GM12878 (cell line): ENCODE measurements around the gene XYLB. TPM values are rescaled to one million over a fixed set of nuclear protein-coding genes. Genes with fewer than 3 reads are reported as not detected.

Experiments
- ATAC-seq: fragments of 200-7000 bp; cut with Tn5 transposase; 3 replicates; pipeline ENCODE4 v1.9.1; 2020; ENCODE audit warnings: mild to moderate bottlenecking, moderate library complexity
- BruUV-seq: library from RNA; stranded (reverse); fragments of 400-500 nt; replicated peaks from 2 replicates; lab custom pipeline; 2021; lab: Mats Ljungman, UMichigan
- CTCF ChIA-PET: fragments of 300-600 bp; sonication (Branson Sonifier 250); formaldehyde crosslinking; extraction: SDS; loops from one replicate; lab custom pipeline; 2021; ENCODE audit warnings: inconsistent platforms; lab: Yijun Ruan, JAX
- POLR2A ChIA-PET: fragments of 350-600 bp; formaldehyde crosslinking; extraction: SDS; loops from one replicate; lab custom pipeline; 2021; ENCODE audit warnings: inconsistent platforms; lab: Charles Lee
- RAD21 ChIA-PET: fragments of 300-600 bp; sonication (Branson Sonifier 250); formaldehyde crosslinking; loops from one replicate; lab custom pipeline; 2023; ENCODE audit warnings: antibody characterized with exemption; ENCODE audit not compliant: unreplicated experiment; lab: Charles Lee
- SMC1A ChIA-PET: fragments of 300-600 bp; sonication (Branson Sonifier 250); formaldehyde crosslinking; loops from one replicate; lab custom pipeline; 2023; ENCODE audit not compliant: unreplicated experiment, uncharacterized antibody; lab: Charles Lee
- DNase-seq: peaks from one replicate; pipeline ENCODE4 v3.0.0-alpha.2; 2011; ENCODE audit warnings: low read depth, low spot score
- FAIRE-seq: peaks from 3 replicates; lab custom pipeline; 2011; peaks lifted over from hg19 to GRCh38; lab: Jason Lieb, UNC
- H2AFZ ChIP-seq: 2 replicates; pipeline ENCODE4 v1.6.0; 2011; ENCODE audit warnings: low read depth, low read length, control low read depth; ENCODE audit not compliant: control insufficient read depth
- H3K27ac ChIP-seq: 2 replicates; pipeline ENCODE4 v1.5.1; 2011; ENCODE audit warnings: control low read depth; ENCODE audit not compliant: control insufficient read depth, insufficient read depth
- H3K27me3 ChIP-seq, 2 experiments: replicated peaks in 1 of 2; 2 replicates each; pipeline versions ENCODE4 v1.6.0 to v1.6.1; 2011; ENCODE audit warnings: low read length in 1 of 2; ENCODE audit not compliant: control insufficient read depth in 2 of 2, insufficient read depth in 2 of 2
- H3K36me3 ChIP-seq, 2 experiments: 2 replicates each; pipeline ENCODE4 v1.5.1; 2011; ENCODE audit warnings: low read length in 1 of 2; ENCODE audit not compliant: control insufficient read depth in 2 of 2, insufficient read depth in 2 of 2
- H3K4me1 ChIP-seq: 2 replicates; pipeline ENCODE4 v1.6.1; 2011; ENCODE audit warnings: mild to moderate bottlenecking, low read length, moderate library complexity, mixed read lengths; ENCODE audit not compliant: control insufficient read depth, insufficient read depth
- H3K4me2 ChIP-seq: 2 replicates; pipeline ENCODE4 v1.6.0; 2011; ENCODE audit warnings: control low read depth; ENCODE audit not compliant: control insufficient read depth, insufficient read depth
- H3K4me3 ChIP-seq: fragments of 200-600 bp; sonication (generic); 2 replicates; pipeline ENCODE4 v1.5.1; 2016
- H3K79me2 ChIP-seq: 2 replicates; pipeline ENCODE4 v1.6.0; 2011; ENCODE audit warnings: low read length; ENCODE audit not compliant: control insufficient read depth, insufficient read depth
- H3K9ac ChIP-seq: 2 replicates; pipeline ENCODE4 v1.8.0; 2011; ENCODE audit warnings: low read length, control low read depth, mixed read lengths; ENCODE audit not compliant: control insufficient read depth, insufficient read depth
- H3K9me3 ChIP-seq: replicated peaks from 3 replicates; pipeline ENCODE4 v1.5.1; 2011; ENCODE audit warnings: mild to moderate bottlenecking, low read length; ENCODE audit not compliant: control insufficient read depth, insufficient read depth
- H4K20me1 ChIP-seq: 2 replicates; pipeline ENCODE4 v1.6.0; 2011; ENCODE audit not compliant: control insufficient read depth, insufficient read depth
- BCL11A ChIP-seq: IDR thresholded peaks from 2 replicates; pipeline ENCODE4 v1.6.1; 2011; ENCODE audit warnings: low read depth, low read length
- BCLAF1 ChIP-seq: fragments of 450-650 bp; IDR thresholded peaks from 2 replicates; pipeline ENCODE4 v1.6.1; 2017; ENCODE audit warnings: antibody characterized with exemption, mild to moderate bottlenecking, moderate library complexity
- CHD4 ChIP-seq: fragments of 200-600 bp; sonication (generic); IDR thresholded peaks from 2 replicates; pipeline ENCODE4 v1.6.1; 2016; ENCODE audit warnings: mild to moderate bottlenecking
- HCFC1 ChIP-seq: fragments of 150-350 bp; IDR thresholded peaks from 2 replicates; pipeline ENCODE4 v1.6.1; 2014; ENCODE audit warnings: low read length
- NR2F1 ChIP-seq: fragments of 450-650 bp; conservative IDR thresholded peaks from 2 replicates; pipeline ENCODE4 v1.6.1; 2017; ENCODE audit warnings: mild to moderate bottlenecking
- PAX8 ChIP-seq: fragments of 450-650 bp; IDR thresholded peaks from 2 replicates; pipeline ENCODE4 v1.6.1; 2017; ENCODE audit warnings: mild to moderate bottlenecking, moderate library complexity
- POLR2AphosphoS5 ChIP-seq: IDR thresholded peaks from 2 replicates; pipeline ENCODE4 v1.6.1; 2011; ENCODE audit warnings: mild to moderate bottlenecking, low read length, inconsistent platforms
- POU2F2 ChIP-seq: IDR thresholded peaks from 3 replicates; pipeline ENCODE4 v1.6.1; 2011; ENCODE audit warnings: low read depth, mild to moderate bottlenecking, low read length, borderline replicate concordance
- SIX5 ChIP-seq: IDR thresholded peaks from 2 replicates; pipeline ENCODE4 v1.6.1; 2011; ENCODE audit warnings: mild to moderate bottlenecking, low read depth, low read length, moderate library complexity; ENCODE audit not compliant: severe bottlenecking
- TAF1 ChIP-seq: IDR thresholded peaks from 2 replicates; pipeline ENCODE4 v1.6.1; 2011; ENCODE audit warnings: mild to moderate bottlenecking, low read depth, low read length, borderline replicate concordance
- TARDBP ChIP-seq: IDR thresholded peaks from 2 replicates; pipeline ENCODE4 v1.6.1; 2016; ENCODE audit warnings: borderline replicate concordance
- WGBS: methylation state at CpG from one replicate; pipeline ENCODE4 v1.1.6; 2016; ENCODE audit warnings: low lambda C conversion rate; ENCODE audit not compliant: insufficient replicate concordance, insufficient coverage; ENCODE audit errors: missing lambda C conversion rate; 5-methylcytosine and 5-hydroxymethylcytosine counted together
- in situ Hi-C: fragments of 300-500 bp; cut with MboI; formaldehyde crosslinking; loops from 9 replicates; pipeline ENCODE4 v1.14.3; 2018; ENCODE audit warnings: mixed read lengths
- intact Hi-C: fragments of 100-400 bp; cut with micrococcal nuclease; formaldehyde crosslinking; loops from one replicate; pipeline ENCODE4 v1.14.2; 2022; ENCODE audit not compliant: unreplicated experiment
- polyA plus RNA-seq, 11 experiments: library from polyadenylated mRNA; depleted of rRNA in 4 of 11; unstranded in 6 of 11; stranded (reverse) in 5 of 11; fragments of >200 nt; fragmentation: Nextera tagmentation in 4 of 11; fragmentation: Illumina TruSeq in 1 of 11; extraction: Ambion mirVana in 4 of 11; extraction: Trizol in 1 of 11; gene quantifications; 1 replicate in 1 of 11; 2 replicates in 10 of 11; pipeline versions ENCODE4 v1.2.1 to v1.2.3, GENCODE V29; 2011 to 2016; ENCODE audit warnings: inconsistent platforms in 2 of 11, missing spikeins in 2 of 11, low read depth in 1 of 11
- total RNA-seq, 4 experiments: library from RNA; depleted of rRNA in 3 of 4; stranded (reverse); fragments of >200 nt in 3 of 4; fragmentation: Illumina TruSeq in 1 of 4; extraction: Trizol in 1 of 4; gene quantifications; 2 replicates each; pipeline versions ENCODE4 v1.2.1 to v1.2.3, GENCODE V29; 2013 to 2021
- TF ChIP-seq, protein P1 (sequence below): fragments of 450-650 bp; IDR thresholded peaks from 2 replicates; pipeline ENCODE4 v1.6.1; 2016; ENCODE audit warnings: mild to moderate bottlenecking

XYLB gene
- total and polyA plus RNA-seq, 10 of the 15 experiments (the other 5 are each of a cell fraction or from before 2014, with no cell fraction given) = 0.60 to 6.1 (median 3.5) TPM

DNA sequence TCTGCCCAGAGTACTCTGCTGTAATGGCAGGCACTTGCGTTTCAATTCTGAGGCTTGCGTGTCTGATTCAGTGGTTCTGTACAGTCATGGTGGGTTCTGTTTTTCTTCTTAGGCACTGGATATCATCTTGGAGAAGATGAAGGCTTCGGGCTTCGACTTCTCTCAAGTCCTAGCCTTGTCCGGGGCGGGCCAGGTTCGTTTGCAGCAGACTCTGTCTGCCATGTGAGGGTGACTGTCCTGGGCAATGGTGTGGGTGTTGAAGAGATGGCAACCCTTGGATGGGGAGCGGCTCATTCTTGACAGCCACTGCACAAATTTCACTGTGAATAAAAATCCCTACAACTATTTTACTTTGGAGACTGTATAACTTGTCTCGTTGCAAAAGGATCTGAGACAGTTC, 16.2 kb downstream of the XYLB start:
- Histone ChIP-seq H4K20me1 (no peaks in the 10 kb centered on the region), H3K36me3 (peaks cover 0 to 6% of the 10 kb centered on the region in 2 experiments; a peak in 3 of 4 replicates), H3K4me3 (no peak overlapping the region), H3K27me3 (no peaks in the 10 kb centered on the region), H3K9ac (no peak overlapping the region), H3K79me2 (no peaks in the 10 kb centered on the region), H3K9me3 (no peaks in the 10 kb centered on the region), H3K4me2 (no peak overlapping the region), H2AFZ (no peak overlapping the region), H3K27ac (no peak overlapping the region), H3K4me1 (no peaks in the 10 kb centered on the region)
- ChIA-PET RAD21 (no interaction called here), SMC1A (no interaction called here), CTCF (no interaction called here), POLR2A (no interaction called here)
- TF ChIP-seq, protein P1, sequence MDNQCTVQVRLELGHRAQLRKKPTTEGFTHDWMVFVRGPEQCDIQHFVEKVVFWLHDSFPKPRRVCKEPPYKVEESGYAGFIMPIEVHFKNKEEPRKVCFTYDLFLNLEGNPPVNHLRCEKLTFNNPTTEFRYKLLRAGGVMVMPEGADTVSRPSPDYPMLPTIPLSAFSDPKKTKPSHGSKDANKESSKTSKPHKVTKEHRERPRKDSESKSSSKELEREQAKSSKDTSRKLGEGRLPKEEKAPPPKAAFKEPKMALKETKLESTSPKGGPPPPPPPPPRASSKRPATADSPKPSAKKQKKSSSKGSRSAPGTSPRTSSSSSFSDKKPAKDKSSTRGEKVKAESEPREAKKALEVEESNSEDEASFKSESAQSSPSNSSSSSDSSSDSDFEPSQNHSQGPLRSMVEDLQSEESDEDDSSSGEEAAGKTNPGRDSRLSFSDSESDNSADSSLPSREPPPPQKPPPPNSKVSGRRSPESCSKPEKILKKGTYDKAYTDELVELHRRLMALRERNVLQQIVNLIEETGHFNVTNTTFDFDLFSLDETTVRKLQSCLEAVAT = no peak
- no peak for TF ChIP-seq BCL11A
- TF ChIP-seq SIX5 = no peak
- no peak for TF ChIP-seq PAX8
- TF ChIP-seq CHD4 = no peak
- no peak for TF ChIP-seq POLR2AphosphoS5
- TF ChIP-seq NR2F1 = no peak
- no peak for TF ChIP-seq POU2F2
- no peak for TF ChIP-seq HCFC1
- no peak for TF ChIP-seq TAF1
- TF ChIP-seq TARDBP = no peak
- no peak for TF ChIP-seq BCLAF1
- intact Hi-C loops (no loop called here), in situ Hi-C loops (no loop called here)
- BruUV-seq = no TSS peak
- no peak for DNase-seq
- no peak for ATAC-seq
- WGBS = 91% methylated on average over 9 of the region's 9 CpGs
- FAIRE-seq = no peak
